Measurements from ENCODE around the gene HEXD.

GRCh38 chr17:82461827-82462524 is 43.8 kb downstream of the HEXD start:
- no peak for TF ChIP-seq TCF12 (IDR thresholded peaks at IDR 0.05; ENCODE audit: low read depth)
- no peak for TF ChIP-seq FOXM1 (IDR thresholded peaks at IDR 0.05; ENCODE audit: borderline replicate concordance, low read depth)
- TF ChIP-seq RAD21 (IDR thresholded peaks at IDR 0.05; ENCODE audit: low read depth), result no peak
